Measurements from ENCODE around the gene FZD2.

FZD2 gene

DNA sequence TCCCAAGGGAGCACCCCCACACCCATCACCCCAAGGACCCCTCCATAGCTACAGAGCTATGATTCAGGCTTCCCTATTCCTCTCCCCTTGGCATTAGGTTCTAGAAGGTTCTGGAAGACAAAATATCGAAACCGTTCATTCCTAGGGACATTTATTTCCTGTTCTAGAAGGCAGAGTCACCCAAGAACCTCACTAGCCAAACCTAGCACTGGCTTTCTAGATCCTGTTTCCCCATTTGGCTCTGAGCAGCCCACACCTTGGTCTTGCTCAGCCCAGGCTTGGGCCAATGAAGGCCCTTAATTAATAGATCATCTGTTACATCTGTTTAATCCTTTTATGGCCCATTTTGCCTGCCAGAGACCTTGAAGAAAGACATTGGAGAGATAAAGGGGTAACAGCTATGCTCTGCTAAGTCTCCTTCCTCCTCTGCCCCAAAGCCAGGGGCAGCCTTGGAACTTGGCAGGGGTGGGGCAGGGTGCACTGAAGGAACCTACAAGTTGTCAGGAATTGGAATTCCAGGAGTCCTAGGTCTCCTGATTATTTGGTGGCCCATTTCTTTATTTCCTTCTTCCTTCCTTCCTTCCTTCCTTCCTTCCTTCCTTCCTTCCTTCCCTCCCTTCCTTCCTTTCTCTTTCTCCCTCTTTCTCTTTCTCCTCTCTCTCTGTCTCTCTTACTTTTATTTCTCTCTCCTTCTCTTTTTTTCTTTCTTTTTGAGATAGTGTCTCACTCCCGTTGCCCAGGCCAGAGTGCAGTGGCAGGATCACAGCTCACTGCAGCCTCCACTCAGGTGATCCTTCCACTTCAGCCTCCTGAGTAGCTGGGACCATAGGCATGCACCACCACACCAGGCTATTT is 8.7 kb upstream of the FZD2 start:
- Histone ChIP-seq H3K9me3 (ENCODE audit: insufficient read depth, low read depth, low read length) (no peaks in the 10 kb centered on the region), H2AK5ac (ENCODE audit: low read length) (peak overlapping the region; percentile 75), H3K27me3 (ENCODE audit: insufficient read depth, low read length) (no peaks in the 10 kb centered on the region), H3K27ac (ENCODE audit: low read depth, low read length) (no peak overlapping the region), H3K4ac (ENCODE audit: low read depth, low read length) (no peak overlapping the region), H2AFZ (ENCODE audit: insufficient read depth, low read length, poor library complexity) (peak overlapping the region; percentile 7), H3K18ac (ENCODE audit: low read length) (peak overlapping the region; percentile 20), H3K14ac (ENCODE audit: low read length) (peak overlapping the region; percentile 41), H4K12ac (ENCODE audit: low read depth, low read length) (no peak overlapping the region), H4K91ac (ENCODE audit: low read depth, low read length) (peak overlapping the region; percentile 96), H3K9ac (ENCODE audit: low read length) (no peak overlapping the region), H2BK5ac (ENCODE audit: low read depth, low read length, poor library complexity) (peak overlapping the region; percentile 39), H3K4me1 (ENCODE audit: control insufficient read depth in 1 of 2, insufficient read depth in 2 of 2, low read length in 2 of 2) (peaks cover 25 to 31% of the 10 kb centered on the region in 2 experiments), H3K36me3 (ENCODE audit: control insufficient read depth in 1 of 2, insufficient read depth in 2 of 2, low read length in 2 of 2) (no peaks in the 10 kb centered on the region), H3K79me1 (ENCODE audit: low read length) (peaks cover 22% of the 10 kb centered on the region), H3K79me2 (ENCODE audit: control insufficient read depth, insufficient read depth, low read length, poor library complexity) (peaks cover 4% of the 10 kb centered on the region), H3K4me3 (ENCODE audit: low read depth, low read length) (no peak overlapping the region), H3K23ac (ENCODE audit: low read length) (no peak overlapping the region), H4K8ac (ENCODE audit: low read depth, low read length) (peak overlapping the region; percentile 50), H2BK12ac (ENCODE audit: low read length) (peak overlapping the region; percentile 90), H3K4me2 (ENCODE audit: low read length) (no peak overlapping the region), H2BK120ac (ENCODE audit: insufficient read depth, low read length, poor library complexity) (peak overlapping the region; percentile 59)
- no CpG with 5 or more reads among the region's 3 CpGs for WGBS (ENCODE audit: extremely low coverage, insufficient coverage, insufficient read length)
- no peak for DNase-seq

DNA sequence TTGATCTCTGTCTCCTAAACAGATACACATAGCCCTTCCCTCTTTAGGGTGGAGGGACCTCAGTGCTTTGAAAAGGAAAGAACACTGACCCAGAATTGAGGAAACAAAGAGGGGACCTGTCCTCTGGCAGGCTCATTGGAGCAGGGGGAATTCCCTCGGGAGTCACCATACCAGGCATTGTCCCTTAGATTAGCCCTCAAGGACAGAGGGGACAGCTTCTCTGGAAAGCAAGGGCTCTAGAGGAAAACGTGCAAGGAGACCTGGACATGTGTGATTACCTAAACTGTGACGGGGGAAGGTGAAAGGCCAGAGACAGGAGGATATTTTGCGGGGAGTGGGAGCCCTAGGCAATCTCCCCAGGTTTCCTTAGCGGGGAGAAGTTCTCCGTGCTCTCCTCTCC is 7.6 kb upstream of the FZD2 start:
- H3K4me2 ChIP-seq (ENCODE audit: low read length), result no peak overlapping the region
- WGBS (ENCODE audit: extremely low coverage, insufficient coverage, insufficient read length), result no CpG with 5 or more reads among the region's 6 CpGs
- H3K27me3 ChIP-seq (ENCODE audit: insufficient read depth, low read length), result no peaks in the 10 kb centered on the region
- H2AFZ ChIP-seq (ENCODE audit: insufficient read depth, low read length, poor library complexity), result no peak overlapping the region
- no peak overlapping the region for H3K4me3 ChIP-seq (ENCODE audit: low read depth, low read length)
- no peak overlapping the region for H2BK12ac ChIP-seq (ENCODE audit: low read length)
- no peak overlapping the region for H4K12ac ChIP-seq (ENCODE audit: low read depth, low read length)
- H3K79me1 ChIP-seq (ENCODE audit: low read length), result peaks cover 16% of the 10 kb centered on the region
- H2BK120ac ChIP-seq (ENCODE audit: insufficient read depth, low read length, poor library complexity), result no peak overlapping the region
- H3K9ac ChIP-seq (ENCODE audit: low read length), result no peak overlapping the region
- no peaks in the 10 kb centered on the region for H3K9me3 ChIP-seq (ENCODE audit: insufficient read depth, low read depth, low read length)
- H3K36me3 ChIP-seq (ENCODE audit: control insufficient read depth in 1 of 2, insufficient read depth in 2 of 2, low read length in 2 of 2), result no peaks in the 10 kb centered on the region
- H2AK5ac ChIP-seq (ENCODE audit: low read length), result no peak overlapping the region
- no peak overlapping the region for H3K23ac ChIP-seq (ENCODE audit: low read length)
- peaks cover 4% of the 10 kb centered on the region for H3K79me2 ChIP-seq (ENCODE audit: control insufficient read depth, insufficient read depth, low read length, poor library complexity)
- H3K27ac ChIP-seq (ENCODE audit: low read depth, low read length), result no peak overlapping the region
- H4K91ac ChIP-seq (ENCODE audit: low read depth, low read length), result no peak overlapping the region
- no peak overlapping the region for H3K18ac ChIP-seq (ENCODE audit: low read length)
- no peak overlapping the region for H4K8ac ChIP-seq (ENCODE audit: low read depth, low read length)
- no peak overlapping the region for H3K4ac ChIP-seq (ENCODE audit: low read depth, low read length)
- no peak for DNase-seq
- H3K4me1 ChIP-seq (ENCODE audit: control insufficient read depth in 1 of 2, insufficient read depth in 2 of 2, low read length in 2 of 2), result peaks cover 18 to 23% of the 10 kb centered on the region in 2 experiments
- H2BK5ac ChIP-seq (ENCODE audit: low read depth, low read length, poor library complexity), result no peak overlapping the region
- H3K14ac ChIP-seq (ENCODE audit: low read length), result no peak overlapping the region

DNA sequence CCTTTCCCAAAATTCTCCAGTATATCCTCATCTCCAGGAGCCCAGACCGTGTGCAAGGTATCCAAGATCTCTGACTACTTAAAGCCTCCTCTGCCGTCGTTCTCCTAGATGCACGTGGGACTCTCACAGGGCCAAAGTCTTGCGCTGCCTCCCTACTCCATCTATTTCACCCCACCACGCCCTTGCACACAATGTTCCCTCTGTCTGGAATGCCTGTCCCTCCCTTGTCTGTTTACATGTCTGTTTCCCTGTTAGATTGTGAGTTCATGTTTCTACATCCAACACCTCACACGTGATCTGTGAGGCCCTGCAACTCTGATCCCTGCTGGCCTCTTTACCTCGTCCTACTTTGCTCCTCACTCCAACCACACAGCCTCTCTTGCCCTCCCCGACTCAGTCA is 4.9 kb upstream of the FZD2 start:
- peaks cover 12 to 18% of the 10 kb centered on the region in 2 experiments for H3K4me1 ChIP-seq (ENCODE audit: control insufficient read depth in 1 of 2, insufficient read depth in 2 of 2, low read length in 2 of 2)
- H2BK12ac ChIP-seq (ENCODE audit: low read length), result no peak overlapping the region
- H3K36me3 ChIP-seq (ENCODE audit: control insufficient read depth in 1 of 2, insufficient read depth in 2 of 2, low read length in 2 of 2), result no peaks in the 10 kb centered on the region
- no peak overlapping the region for H2BK5ac ChIP-seq (ENCODE audit: low read depth, low read length, poor library complexity)
- H3K27me3 ChIP-seq (ENCODE audit: insufficient read depth, low read length), result no peaks in the 10 kb centered on the region
- no peak overlapping the region for H3K4me2 ChIP-seq (ENCODE audit: low read length)
- H3K23ac ChIP-seq (ENCODE audit: low read length), result no peak overlapping the region
- no peak overlapping the region for H4K91ac ChIP-seq (ENCODE audit: low read depth, low read length)
- H3K4me3 ChIP-seq (ENCODE audit: low read depth, low read length), result no peak overlapping the region
- no peak overlapping the region for H3K18ac ChIP-seq (ENCODE audit: low read length)
- H3K14ac ChIP-seq (ENCODE audit: low read length), result no peak overlapping the region
- no peaks in the 10 kb centered on the region for H3K9me3 ChIP-seq (ENCODE audit: insufficient read depth, low read depth, low read length)
- H3K79me1 ChIP-seq (ENCODE audit: low read length), result peaks cover 22% of the 10 kb centered on the region
- DNase-seq, result no peak
- H3K27ac ChIP-seq (ENCODE audit: low read depth, low read length), result no peak overlapping the region
- no CpG with 5 or more reads among the region's 9 CpGs for WGBS (ENCODE audit: extremely low coverage, insufficient coverage, insufficient read length)
- no peak overlapping the region for H2BK120ac ChIP-seq (ENCODE audit: insufficient read depth, low read length, poor library complexity)
- no peak overlapping the region for H4K8ac ChIP-seq (ENCODE audit: low read depth, low read length)
- H3K9ac ChIP-seq (ENCODE audit: low read length), result no peak overlapping the region
- peaks cover 8% of the 10 kb centered on the region for H3K79me2 ChIP-seq (ENCODE audit: control insufficient read depth, insufficient read depth, low read length, poor library complexity)
- H4K12ac ChIP-seq (ENCODE audit: low read depth, low read length), result no peak overlapping the region
- H2AFZ ChIP-seq (ENCODE audit: insufficient read depth, low read length, poor library complexity), result no peak overlapping the region
- no peak overlapping the region for H3K4ac ChIP-seq (ENCODE audit: low read depth, low read length)
- no peak overlapping the region for H2AK5ac ChIP-seq (ENCODE audit: low read length)

GRCh38 chr17:44555099-44555498 is 2.2 kb upstream of the FZD2 start:
- H3K4me3 ChIP-seq (ENCODE audit: low read depth, low read length), result no peak overlapping the region
- no peak overlapping the region for H3K14ac ChIP-seq (ENCODE audit: low read length)
- H3K4me1 ChIP-seq (ENCODE audit: control insufficient read depth in 1 of 2, insufficient read depth in 2 of 2, low read length in 2 of 2), result peaks cover 15 to 22% of the 10 kb centered on the region in 2 experiments
- H3K79me1 ChIP-seq (ENCODE audit: low read length), result peaks cover 19% of the 10 kb centered on the region
- peaks cover 4% of the 10 kb centered on the region for H3K79me2 ChIP-seq (ENCODE audit: control insufficient read depth, insufficient read depth, low read length, poor library complexity)
- H3K9ac ChIP-seq (ENCODE audit: low read length), result no peak overlapping the region
- H3K9me3 ChIP-seq (ENCODE audit: insufficient read depth, low read depth, low read length), result peaks cover 11% of the 10 kb centered on the region
- no peak for DNase-seq
- no peak overlapping the region for H4K8ac ChIP-seq (ENCODE audit: low read depth, low read length)
- peaks cover 4 to 8% of the 10 kb centered on the region in 2 experiments for H3K36me3 ChIP-seq (ENCODE audit: control insufficient read depth in 1 of 2, insufficient read depth in 2 of 2, low read length in 2 of 2)
- no peak overlapping the region for H3K4ac ChIP-seq (ENCODE audit: low read depth, low read length)
- H3K23ac ChIP-seq (ENCODE audit: low read length), result no peak overlapping the region
- no CpG with 5 or more reads among the region's 5 CpGs for WGBS (ENCODE audit: extremely low coverage, insufficient coverage, insufficient read length)
- no peak overlapping the region for H3K4me2 ChIP-seq (ENCODE audit: low read length)
- no peak overlapping the region for H2AFZ ChIP-seq (ENCODE audit: insufficient read depth, low read length, poor library complexity)
- H3K27me3 ChIP-seq (ENCODE audit: insufficient read depth, low read length), result peaks cover 20% of the 10 kb centered on the region
- no peak overlapping the region for H3K18ac ChIP-seq (ENCODE audit: low read length)
- no peak overlapping the region for H2AK5ac ChIP-seq (ENCODE audit: low read length)
- H2BK120ac ChIP-seq (ENCODE audit: insufficient read depth, low read length, poor library complexity), result no peak overlapping the region
- H4K91ac ChIP-seq (ENCODE audit: low read depth, low read length), result no peak overlapping the region
- peak overlapping the region; percentile 54 for H2BK12ac ChIP-seq (ENCODE audit: low read length)
- no peak overlapping the region for H3K27ac ChIP-seq (ENCODE audit: low read depth, low read length)
- H4K12ac ChIP-seq (ENCODE audit: low read depth, low read length), result no peak overlapping the region
- H2BK5ac ChIP-seq (ENCODE audit: low read depth, low read length, poor library complexity), result no peak overlapping the region

Measured in trophoblast cell (in vitro differentiated cells and primary cell).